Large intestine (tissue), 3 donors: Measurements from ENCODE around the gene PHLDB2. TPM values are rescaled to one million over a fixed set of nuclear protein-coding genes. Genes with fewer than 3 reads are reported as not detected.

Experiments
- DNase-seq, 2 donors: peaks; one replicate each; pipeline versions ENCODE4 v3.0.0 to v3.0.0-alpha.2; 2013
- H3K27ac ChIP-seq: one replicate; pipeline ENCODE4 v1.5.1; 2013; ENCODE audit warnings: low read length
- H3K27me3 ChIP-seq: 2 replicates; pipeline ENCODE4 v1.6.1; 2013; ENCODE audit warnings: low read length; ENCODE audit not compliant: control insufficient read depth, insufficient read depth
- H3K36me3 ChIP-seq: 2 replicates; pipeline ENCODE4 v1.6.1; 2013; ENCODE audit warnings: low read length; ENCODE audit not compliant: control insufficient read depth, insufficient read depth
- H3K4me1 ChIP-seq: one replicate; pipeline ENCODE4 v1.6.1; 2013; ENCODE audit warnings: low read length; ENCODE audit not compliant: control insufficient read depth, insufficient read depth
- H3K4me3 ChIP-seq: one replicate; pipeline ENCODE4 v1.5.1; 2013; ENCODE audit warnings: low read length
- H3K9me3 ChIP-seq: one replicate; pipeline ENCODE4 v1.6.1; 2013; ENCODE audit warnings: mild to moderate bottlenecking, low read depth, low read length, moderate library complexity; ENCODE audit not compliant: control insufficient read depth
- WGBS: methylation state at CpG from one replicate; pipeline ENCODE4 v1.1.5; 2013; ENCODE audit warnings: low lambda C conversion rate; ENCODE audit not compliant: insufficient coverage; 5-methylcytosine and 5-hydroxymethylcytosine counted together
- polyA plus RNA-seq: library from polyadenylated mRNA; unstranded; fragments of 120-200 nt; gene quantifications from one replicate; pipeline ENCODE4 v1.2.1, GENCODE V29; 2013

PHLDB2 gene
- polyA plus RNA-seq, 1 donor = 22.2 TPM

DNA sequence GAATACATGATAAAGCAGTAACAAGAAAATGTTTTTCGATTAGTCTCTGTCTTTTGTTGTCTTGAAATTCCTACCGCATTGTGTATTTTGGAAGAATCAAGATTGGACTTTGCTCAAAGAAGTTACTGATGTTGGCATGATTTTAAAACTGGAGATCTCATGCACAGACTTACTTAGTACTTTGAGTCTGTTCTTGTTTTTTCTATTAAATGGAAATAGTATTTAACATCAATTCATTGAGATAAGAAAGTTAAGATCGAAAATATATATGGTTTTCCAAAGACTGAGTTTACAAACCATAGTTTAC, 122.3 kb downstream of the PHLDB2 start:
- H3K36me3 ChIP-seq = no peaks in the 10 kb centered on the region
- H3K27ac ChIP-seq = no peak overlapping the region
- H3K4me3 ChIP-seq = no peak overlapping the region
- H3K27me3 ChIP-seq = no peaks in the 10 kb centered on the region
- no peaks in the 10 kb centered on the region for H3K4me1 ChIP-seq
- H3K9me3 ChIP-seq = no peaks in the 10 kb centered on the region
- 51% methylated on average over 2 of the region's 3 CpGs for WGBS
- DNase-seq = no peak

DNA sequence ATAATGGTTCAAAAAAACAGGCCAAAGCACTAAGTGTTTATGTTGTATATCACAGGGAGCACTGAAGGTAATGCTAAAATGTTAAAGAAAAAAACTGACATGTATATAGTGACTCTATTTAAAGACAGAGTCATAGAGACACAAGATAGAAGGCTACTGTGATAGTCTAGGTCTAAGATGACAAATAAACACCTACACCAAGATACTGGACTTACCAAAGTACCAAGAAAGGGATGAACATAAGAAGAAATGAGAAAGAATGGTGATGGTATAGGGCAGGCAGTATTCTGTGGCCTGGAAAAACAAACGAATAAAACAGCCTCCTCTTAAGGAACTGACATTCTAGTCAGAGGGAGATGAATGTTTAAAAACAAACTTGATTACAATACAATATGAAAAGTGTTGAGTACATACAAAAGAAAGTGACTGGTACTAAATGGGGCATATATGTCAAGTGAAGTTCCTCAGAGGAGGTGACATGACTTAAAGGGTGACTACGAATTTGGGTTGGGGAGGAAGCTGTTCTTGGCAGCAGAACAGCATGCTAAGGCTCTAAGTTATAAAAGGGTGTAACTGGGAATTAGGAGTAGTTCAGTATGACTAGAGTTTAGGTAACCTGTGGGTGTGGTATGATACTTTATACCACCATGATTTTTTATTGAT, 125.7 kb downstream of the PHLDB2 start:
- Histone ChIP-seq H3K27me3 (no peaks in the 10 kb centered on the region), H3K36me3 (peaks cover 13% of the 10 kb centered on the region), H3K9me3 (no peaks in the 10 kb centered on the region), H3K4me1 (no peaks in the 10 kb centered on the region), H3K27ac (no peak overlapping the region), H3K4me3 (no peak overlapping the region)
- WGBS = 80% methylated on average over 1 of the region's 2 CpGs
- no peak for DNase-seq

DNA sequence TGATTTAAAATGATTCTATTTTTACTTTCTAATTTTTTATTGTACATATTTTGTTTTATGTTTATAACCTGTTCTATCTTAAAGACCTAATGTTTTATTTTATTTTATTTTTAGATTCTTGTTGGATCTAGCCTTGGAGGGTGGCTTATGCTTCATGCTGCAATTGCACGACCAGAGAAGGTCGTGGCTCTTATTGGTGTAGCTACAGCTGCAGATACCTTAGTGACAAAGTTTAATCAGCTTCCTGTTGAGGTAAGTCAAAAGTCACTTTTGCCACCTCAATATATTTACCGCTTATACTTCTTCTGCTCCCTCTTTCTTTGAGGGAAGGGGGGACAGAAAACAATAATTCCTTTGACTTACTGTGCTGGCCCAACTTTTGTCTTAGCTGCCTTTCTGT, 127.7 kb downstream of the PHLDB2 start:
- DNase-seq = no peak
- H3K36me3 ChIP-seq = peaks cover 17% of the 10 kb centered on the region

DNA sequence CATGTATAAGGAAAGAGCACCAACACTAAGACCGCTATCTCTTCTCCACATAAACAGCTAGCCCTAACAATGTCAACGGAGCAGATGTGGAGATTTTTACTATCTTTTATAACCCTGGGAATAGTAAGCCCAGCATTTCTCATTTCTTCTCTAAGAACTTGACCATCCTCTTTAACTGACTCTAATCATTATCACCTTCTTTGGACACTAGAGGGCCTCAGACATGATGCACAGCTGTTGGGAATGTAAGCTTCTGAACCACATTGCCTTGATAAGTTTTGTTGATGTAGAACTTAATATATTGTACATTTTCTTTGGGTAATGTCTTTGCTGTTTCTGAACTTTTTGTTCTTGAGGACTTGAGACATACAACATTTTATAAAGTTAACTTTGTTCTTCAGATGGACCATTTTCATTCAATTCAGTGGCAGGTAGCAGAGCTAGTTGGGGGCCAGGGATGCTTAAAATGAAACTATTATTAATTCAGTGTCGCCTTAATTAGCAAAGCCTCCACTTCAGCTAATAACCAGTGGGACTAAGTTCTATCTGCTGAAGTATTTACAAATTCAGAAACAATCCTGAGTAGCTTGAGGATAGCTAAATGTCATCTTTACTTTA, 130.1 kb downstream of the PHLDB2 start:
- H3K27me3 ChIP-seq = no peaks in the 10 kb centered on the region
- no peak overlapping the region for H3K27ac ChIP-seq
- H3K4me1 ChIP-seq = no peaks in the 10 kb centered on the region
- H3K9me3 ChIP-seq = no peaks in the 10 kb centered on the region
- no peak overlapping the region for H3K4me3 ChIP-seq
- H3K36me3 ChIP-seq = peaks cover 20% of the 10 kb centered on the region
- DNase-seq = peak; percentile 48 to 56
- WGBS = 20% methylated on average over 1 of the region's 3 CpGs

More for the DNA sequence above, 127.7 kb downstream of the PHLDB2 start:
- Histone ChIP-seq H3K27me3 (no peaks in the 10 kb centered on the region), H3K4me3 (no peak overlapping the region), H3K27ac (no peak overlapping the region), H3K4me1 (no peaks in the 10 kb centered on the region), H3K9me3 (no peaks in the 10 kb centered on the region)
- WGBS = no CpG with 5 or more reads among the region's 3 CpGs

DNA sequence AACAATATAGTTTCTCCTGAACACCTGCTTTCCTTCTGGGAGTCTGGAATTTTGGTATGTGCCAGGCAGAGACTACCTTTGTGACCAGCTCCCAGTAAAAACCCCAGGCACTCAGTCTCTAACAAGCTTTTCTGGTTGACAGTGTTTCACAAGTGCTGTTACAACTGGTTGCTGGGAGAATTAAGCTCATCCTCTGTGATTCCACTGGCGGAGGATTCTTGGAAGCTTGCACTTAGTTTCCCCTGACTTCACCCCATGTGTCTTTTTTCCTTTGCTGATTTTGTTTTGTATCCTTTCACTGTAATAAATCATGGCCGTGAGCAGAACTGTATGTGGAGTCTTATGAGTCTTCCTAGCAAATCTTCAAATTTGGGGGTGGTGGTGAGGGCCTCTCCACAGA, 134.0 kb downstream of the PHLDB2 start:
- Histone ChIP-seq H3K4me1 (no peaks in the 10 kb centered on the region), H3K9me3 (no peaks in the 10 kb centered on the region), H3K4me3 (no peak overlapping the region), H3K27ac (peak overlapping the region; percentile 31), H3K27me3 (no peaks in the 10 kb centered on the region), H3K36me3 (peaks cover 11% of the 10 kb centered on the region)
- no peak for DNase-seq
- WGBS = 20% methylated on average over 1 of the region's 2 CpGs

DNA sequence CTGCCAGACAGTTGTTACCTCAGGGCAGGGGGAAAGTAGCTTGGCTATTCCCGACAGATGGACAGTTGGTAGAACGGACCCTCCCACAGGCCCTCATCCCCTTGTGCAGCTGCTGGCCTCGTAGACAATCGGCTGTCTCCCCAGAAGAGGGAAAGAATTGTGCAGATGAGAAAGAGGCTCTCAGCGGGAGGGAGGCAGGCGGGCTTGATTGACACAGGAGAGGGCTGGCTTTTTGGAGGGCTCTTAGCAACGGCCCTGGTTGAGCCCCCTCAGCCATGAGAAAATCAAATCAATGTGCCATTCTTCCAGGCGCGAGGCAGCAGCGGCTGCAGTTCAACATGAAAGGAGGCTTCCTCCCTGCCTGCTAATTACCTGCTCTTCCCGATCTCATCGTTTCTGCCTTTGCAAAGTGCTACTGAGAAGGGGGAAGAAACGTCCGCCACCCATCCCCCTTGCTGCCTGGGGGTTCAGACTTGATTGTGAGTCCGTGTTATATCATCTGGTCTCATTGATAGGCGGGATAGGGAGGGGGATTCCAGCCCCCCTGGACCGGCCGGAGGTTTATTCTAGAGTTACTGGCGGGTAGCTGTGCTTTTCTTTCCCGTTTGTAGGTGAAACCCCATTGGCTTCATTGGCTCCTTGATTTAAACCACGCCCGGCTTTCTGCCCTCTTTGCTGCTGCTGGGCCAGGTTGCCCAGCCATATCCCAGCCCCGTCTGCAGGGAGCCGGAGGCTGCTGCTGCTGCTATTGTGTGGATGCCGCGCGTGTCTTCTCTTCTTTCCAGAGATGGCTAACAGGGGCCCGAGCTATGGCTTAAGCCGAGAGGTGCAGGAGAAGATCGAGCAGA, 139.8 kb downstream of the PHLDB2 start, which contains the start of gene TAGLN3:
Gene TAGLN3 (plus strand): TSS at position 287 of the 848 bp plus-strand sequence. CDS start 501 bp downstream, at position 788.
- no CpG with 5 or more reads among the region's 30 CpGs for WGBS
- peaks cover 17% of the 10 kb centered on the region for H3K27me3 ChIP-seq
- H3K36me3 ChIP-seq = no peaks in the 10 kb centered on the region
- H3K4me1 ChIP-seq = peaks cover 8% of the 10 kb centered on the region
- no peaks in the 10 kb centered on the region for H3K9me3 ChIP-seq
- no peak within 1 kb of the TSS for H3K27ac ChIP-seq
- peak within 1 kb of the TSS; percentile 27 for H3K4me3 ChIP-seq
- peak in 1 of 2 donors; percentile 52 for DNase-seq

DNA sequence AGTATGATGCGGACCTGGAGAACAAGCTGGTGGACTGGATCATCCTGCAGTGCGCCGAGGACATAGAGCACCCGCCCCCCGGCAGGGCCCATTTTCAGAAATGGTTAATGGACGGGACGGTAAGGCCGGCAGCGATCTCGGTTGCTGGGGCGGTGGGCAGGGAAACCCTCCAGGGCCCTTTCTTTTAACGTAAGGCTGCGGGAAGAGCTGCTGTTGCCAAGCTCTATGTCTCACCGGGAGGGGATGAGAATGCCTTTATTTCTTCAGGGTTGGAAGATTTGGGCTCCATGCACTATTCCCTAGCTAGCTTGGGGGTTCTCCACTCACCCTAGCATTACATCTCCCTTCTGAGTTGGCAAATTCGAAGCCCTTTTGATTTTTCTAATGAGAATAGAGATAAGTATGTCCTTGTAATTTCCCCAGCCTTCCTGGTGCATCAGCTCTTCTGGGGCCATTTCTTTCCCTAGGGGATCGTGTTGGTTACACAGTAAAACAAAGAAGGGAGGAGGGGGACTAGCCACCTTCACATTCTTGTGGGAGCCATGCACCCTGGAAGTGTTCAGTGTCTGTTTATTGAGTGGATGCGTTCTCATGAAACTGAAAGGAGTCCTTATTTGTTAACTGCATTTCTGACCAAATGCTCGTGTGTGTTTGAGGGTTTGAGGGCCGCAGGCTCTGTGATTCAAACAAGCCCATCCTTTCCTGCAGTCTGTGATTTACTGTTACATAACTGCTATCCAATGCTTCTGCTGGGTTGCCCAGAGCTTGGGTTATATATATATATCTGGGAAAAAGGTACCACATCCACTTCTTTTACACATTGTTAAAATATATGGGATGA, 140.6 kb downstream of the PHLDB2 start:
- H3K4me1 ChIP-seq = peaks cover 8% of the 10 kb centered on the region
- no peaks in the 10 kb centered on the region for H3K9me3 ChIP-seq
- WGBS = no CpG with 5 or more reads among the region's 19 CpGs
- peak overlapping the region; percentile 27 for H3K4me3 ChIP-seq
- H3K36me3 ChIP-seq = no peaks in the 10 kb centered on the region
- DNase-seq = no peak
- H3K27ac ChIP-seq = no peak overlapping the region
- H3K27me3 ChIP-seq = peaks cover 17% of the 10 kb centered on the region

DNA sequence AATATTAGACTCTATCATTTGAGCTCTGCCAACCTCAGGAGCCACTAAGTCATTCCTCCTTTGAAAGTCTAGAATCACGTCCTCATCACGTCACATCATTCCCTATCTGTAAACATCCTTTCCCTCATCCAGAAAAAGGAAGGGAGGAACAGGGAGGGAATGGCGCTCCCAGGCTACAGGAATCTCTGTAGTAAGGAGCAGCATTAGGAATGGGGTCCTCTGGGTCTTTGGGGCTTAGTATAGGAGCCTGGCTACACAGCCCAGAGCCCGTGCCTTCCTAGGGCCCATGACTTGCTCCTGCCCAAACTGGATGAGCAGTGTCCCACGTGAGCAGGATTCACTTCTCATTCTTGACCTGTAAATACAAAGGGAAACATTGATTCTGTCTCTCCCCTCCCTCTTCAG, 141.3 kb downstream of the PHLDB2 start:
- Histone ChIP-seq H3K9me3 (no peaks in the 10 kb centered on the region), H3K4me3 (no peak overlapping the region)
- WGBS = no CpG with 5 or more reads among the region's 5 CpGs

DNA sequence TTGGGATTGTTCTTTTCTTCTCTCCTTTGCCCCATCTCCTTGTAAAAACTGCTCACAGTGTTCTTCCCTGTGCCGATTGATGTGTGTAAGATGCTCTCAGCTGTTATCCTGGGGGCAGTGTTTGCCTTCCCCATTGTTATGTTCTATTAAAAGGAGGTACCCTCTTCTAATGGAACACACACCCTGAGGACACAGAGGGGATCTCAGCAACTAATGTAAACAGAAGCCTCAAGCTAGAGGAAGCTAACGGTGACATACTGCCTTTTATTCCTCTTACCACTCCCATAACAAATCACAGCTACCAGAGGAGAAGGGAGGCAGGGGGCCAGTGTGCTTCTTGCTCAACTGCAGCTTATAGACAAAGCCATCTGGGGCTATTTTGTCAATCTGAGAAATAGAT, 141.9 kb downstream of the PHLDB2 start:
- Histone ChIP-seq H3K36me3 (no peaks in the 10 kb centered on the region), H3K9me3 (no peaks in the 10 kb centered on the region), H3K27ac (no peak overlapping the region), H3K4me3 (no peak overlapping the region), H3K27me3 (peaks cover 17% of the 10 kb centered on the region), H3K4me1 (peaks cover 8% of the 10 kb centered on the region)
- no CpG with 5 or more reads among the region's 2 CpGs for whole genome bisulfite sequencing
- no peak for DNase-seq

More for the DNA sequence above, 141.3 kb downstream of the PHLDB2 start:
- Histone ChIP-seq H3K27me3 (peaks cover 17% of the 10 kb centered on the region), H3K4me1 (peaks cover 8% of the 10 kb centered on the region), H3K27ac (no peak overlapping the region), H3K36me3 (no peaks in the 10 kb centered on the region)
- no peak for DNase-seq

DNA sequence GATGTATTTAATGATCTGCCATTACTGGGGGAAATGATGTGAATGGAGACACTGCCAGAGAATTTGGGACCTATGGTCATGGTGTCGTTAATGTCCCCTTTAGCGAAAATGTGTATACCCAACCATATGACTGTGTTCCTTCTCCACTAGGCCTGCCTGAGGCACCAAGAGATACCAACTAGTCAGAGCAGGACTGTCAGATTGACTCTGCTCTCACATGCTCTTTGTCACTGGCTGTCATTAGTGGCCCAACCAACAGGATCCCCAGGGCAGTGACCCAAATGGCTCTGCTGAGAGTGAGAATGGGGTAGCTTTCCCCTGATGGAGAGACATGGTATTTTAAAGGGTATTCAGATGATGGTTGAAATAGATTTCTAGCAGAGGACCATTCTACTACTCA, 142.5 kb downstream of the PHLDB2 start:
- no peak for DNase-seq
- Histone ChIP-seq H3K36me3 (no peaks in the 10 kb centered on the region), H3K9me3 (no peaks in the 10 kb centered on the region), H3K27ac (no peak overlapping the region), H3K4me3 (no peak overlapping the region), H3K27me3 (peaks cover 17% of the 10 kb centered on the region), H3K4me1 (peaks cover 8% of the 10 kb centered on the region)
- no CpG with 5 or more reads among the region's 2 CpGs for WGBS
